Natural killer cell treated with Interleukin-12 subunit alpha and Interleukin-12 subunit beta and Interleukin-15 and Interleukin-18, amount 100 ng/mL, for 72 hours (primary cell): Measurements from ENCODE around the gene COG2. TPM values are rescaled to one million over a fixed set of nuclear protein-coding genes. Genes with fewer than 3 reads are reported as not detected.

Source experiments
- ATAC-seq, 2 donors: fragments of 150-1000 bp; cut with Tn5 transposase in 1 of 2; sonication (Bioruptor Pico), chemical (Tn5 transposase) in 1 of 2; 2 replicates each; pipeline ENCODE4 v1.10.0; 2021
- DNase-seq: peaks from one replicate; pipeline ENCODE4 v3.0.0; 2022; ENCODE audit warnings: low spot score
- H3K27ac Mint-ChIP-seq, 2 donors: 1 replicate in 1 of 2; 2 replicates in 1 of 2; pipeline ENCODE4 v1.8.0; 2022; ENCODE audit warnings: mixed read lengths in 2 of 2, mild to moderate bottlenecking in 1 of 2, moderate library complexity in 1 of 2
- H3K27me3 Mint-ChIP-seq, 2 donors: 1 replicate in 1 of 2; 2 replicates in 1 of 2; pipeline ENCODE4 v1.8.0; 2022; ENCODE audit warnings: mixed read lengths in 2 of 2
- H3K36me3 Mint-ChIP-seq: one replicate; pipeline ENCODE4 v1.8.0; 2022; ENCODE audit warnings: mixed read lengths
- H3K4me1 Mint-ChIP-seq, 2 donors: 1 replicate in 1 of 2; 2 replicates in 1 of 2; pipeline ENCODE4 v1.8.0; 2022; ENCODE audit warnings: low read depth in 2 of 2, mixed read lengths in 2 of 2, mild to moderate bottlenecking in 1 of 2
- H3K4me3 Mint-ChIP-seq: one replicate; pipeline ENCODE4 v1.8.0; 2022; ENCODE audit warnings: mixed read lengths
- H3K9me3 Mint-ChIP-seq: 2 replicates; pipeline ENCODE4 v1.8.0; 2022; ENCODE audit warnings: mixed read lengths
- total RNA-seq, 2 donors: library from RNA; stranded (reverse); gene quantifications; one replicate each; pipeline ENCODE4 v1.2.3, GENCODE V29; 2022

Gene COG2
- total RNA-seq, 2 donors from 2014 or later = 21.8 to 36.1 TPM

DNA sequence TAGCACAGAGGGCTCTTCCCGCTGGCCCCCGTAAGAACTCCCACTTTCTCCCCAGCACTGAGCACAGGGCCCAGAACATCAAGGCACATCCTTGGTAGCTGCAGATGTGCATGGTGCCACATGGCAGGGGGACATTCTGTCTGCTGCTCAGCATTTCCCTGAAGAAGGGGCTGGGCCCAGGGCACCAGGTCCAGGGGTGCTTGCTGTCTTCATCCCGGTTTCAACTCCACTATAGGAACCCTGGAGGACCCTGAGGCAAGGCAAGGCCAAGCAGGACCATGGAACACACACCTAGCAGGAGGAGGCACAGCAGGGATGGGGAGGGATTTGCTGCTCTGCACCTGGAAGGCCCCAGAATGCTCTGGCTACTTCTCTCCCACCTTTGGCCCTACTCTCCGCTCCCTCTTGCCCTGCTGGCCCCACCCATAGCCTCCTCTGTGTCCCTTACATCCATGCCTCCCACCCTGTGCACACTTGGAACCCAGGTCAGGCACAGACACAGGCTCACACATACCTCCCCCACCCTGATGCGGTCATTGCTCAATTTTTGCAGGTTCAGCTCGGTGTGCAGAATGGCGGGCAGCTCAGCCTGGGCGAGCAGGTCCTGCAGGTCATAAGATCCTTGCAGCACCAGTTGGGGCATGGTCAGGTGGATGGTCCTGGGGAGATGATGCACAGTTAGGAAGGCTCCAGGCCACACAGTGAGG, 61.6 kb downstream of the COG2 start:
- Mint-ChIP-seq H3K4me1 (peaks cover 0 to 11% of the 10 kb centered on the region in 2 donors), H3K27me3 (peaks cover 4 to 5% of the 10 kb centered on the region in 2 donors), H3K27ac (no peak overlapping the region), H3K9me3 (no peaks in the 10 kb centered on the region), H3K36me3 (no peaks in the 10 kb centered on the region), H3K4me3 (no peak overlapping the region)
- DNase-seq (peak; percentile 32), ATAC-seq (no peak)

DNA sequence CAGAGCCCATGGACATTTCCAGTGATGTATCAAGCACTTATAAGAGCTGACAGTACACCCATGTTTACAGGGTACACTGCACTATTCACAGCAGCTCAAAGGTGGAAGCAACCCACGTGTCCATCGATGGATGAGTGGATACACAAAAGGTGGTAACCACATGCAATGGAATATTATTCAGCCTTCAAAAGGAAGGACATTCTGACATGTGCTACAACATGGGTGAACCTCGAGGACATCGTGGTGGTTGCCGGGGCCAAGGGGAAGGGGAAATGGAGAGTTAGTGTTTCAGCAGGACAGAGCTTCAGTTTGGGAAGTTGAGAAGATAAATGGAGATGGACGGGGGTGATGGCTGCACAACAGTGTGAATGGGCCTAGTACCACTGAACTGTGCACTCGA, 62.5 kb downstream of the COG2 start:
- ATAC-seq = no peak
- H3K36me3 Mint-ChIP-seq = no peaks in the 10 kb centered on the region

DNA sequence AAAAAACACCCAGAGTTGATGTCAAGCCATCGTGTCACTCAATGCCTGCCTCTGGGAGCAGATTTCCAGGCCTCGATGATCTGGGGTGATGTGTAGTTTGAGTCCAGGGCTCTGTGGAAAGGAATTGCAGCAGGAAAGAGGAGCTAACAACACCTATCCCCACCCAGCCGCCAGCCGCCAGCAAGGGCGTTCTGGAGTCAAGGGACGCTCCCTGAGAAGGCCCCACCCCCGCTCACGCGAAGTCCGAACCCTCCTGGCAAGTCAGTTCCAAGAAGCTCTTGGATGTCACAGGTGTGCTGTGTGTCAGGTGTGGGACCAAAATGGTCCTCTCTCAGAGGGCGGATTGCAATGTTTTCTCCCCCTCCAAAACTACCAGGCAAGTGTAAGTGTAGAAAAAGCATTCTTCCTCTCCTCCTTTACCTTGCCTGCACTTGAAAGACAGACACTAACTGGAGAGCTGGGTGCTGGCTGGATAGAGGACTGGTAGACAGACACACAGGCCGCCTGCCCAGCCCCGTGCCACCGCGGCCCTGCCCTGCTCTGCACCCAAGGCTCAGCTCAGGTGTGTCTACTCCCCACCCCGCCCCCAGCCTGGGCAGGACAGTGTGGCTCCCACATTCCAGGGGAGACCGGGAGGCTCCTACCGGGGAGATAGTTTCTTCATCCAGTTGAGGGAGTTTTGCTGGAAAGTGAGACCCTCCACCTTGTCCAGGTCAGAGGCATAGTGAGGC, 63.2 kb downstream of the COG2 start:
- peaks cover 0 to 11% of the 10 kb centered on the region in 2 donors for H3K4me1 Mint-ChIP-seq
- no peak overlapping the region for H3K4me3 Mint-ChIP-seq
- peaks cover 0 to 5% of the 10 kb centered on the region in 2 donors for H3K27me3 Mint-ChIP-seq
- no peaks in the 10 kb centered on the region for H3K36me3 Mint-ChIP-seq
- peak; percentile 45 for DNase-seq
- no peaks in the 10 kb centered on the region for H3K9me3 Mint-ChIP-seq
- ATAC-seq = no peak
- H3K27ac Mint-ChIP-seq = no peak overlapping the region

More for the DNA sequence above, 62.5 kb downstream of the COG2 start:
- peaks cover 0 to 11% of the 10 kb centered on the region in 2 donors for H3K4me1 Mint-ChIP-seq
- H3K27me3 Mint-ChIP-seq = peaks cover 3 to 5% of the 10 kb centered on the region in 2 donors
- H3K9me3 Mint-ChIP-seq = no peaks in the 10 kb centered on the region
- no peak overlapping the region for H3K27ac Mint-ChIP-seq
- DNase-seq = peak; percentile 3
- H3K4me3 Mint-ChIP-seq = no peak overlapping the region

DNA sequence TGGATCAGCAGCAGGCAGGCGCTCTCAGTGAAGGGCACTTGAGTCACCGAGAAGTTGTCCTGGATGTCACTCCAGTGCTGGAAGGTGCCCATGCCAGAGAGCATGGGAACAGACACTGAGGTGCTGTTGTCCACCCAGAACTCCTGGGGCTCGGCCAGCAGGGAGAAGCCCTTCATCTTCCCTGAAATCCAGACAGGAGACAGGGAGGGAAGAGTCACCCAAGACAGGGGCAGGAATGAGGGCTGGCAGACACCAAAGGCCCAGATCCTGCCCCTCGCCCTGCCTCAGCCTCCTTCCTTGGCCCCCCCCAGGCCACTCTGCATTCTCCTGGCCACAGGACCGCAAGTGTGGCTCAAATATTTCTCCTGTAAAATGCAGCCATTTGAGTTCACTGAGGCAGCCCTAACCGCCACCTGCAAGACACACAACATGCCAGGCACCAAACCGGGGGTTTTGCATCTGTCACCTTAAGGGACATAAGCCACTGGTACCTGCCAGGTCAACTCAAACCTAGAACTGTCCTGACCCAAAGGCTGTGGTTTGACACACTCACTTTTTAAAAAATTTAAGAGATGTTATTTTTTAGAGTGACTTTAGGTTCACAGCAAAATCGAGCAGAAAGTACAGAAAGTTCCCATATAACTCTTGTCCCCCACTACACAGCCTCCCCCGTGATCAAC, 63.9 kb downstream of the COG2 start:
- H3K36me3 Mint-ChIP-seq = no peaks in the 10 kb centered on the region
- H3K27me3 Mint-ChIP-seq = peaks cover 0 to 2% of the 10 kb centered on the region in 2 donors
- no peaks in the 10 kb centered on the region for H3K9me3 Mint-ChIP-seq
- H3K27ac Mint-ChIP-seq = no peak overlapping the region
- no peak overlapping the region for H3K4me3 Mint-ChIP-seq
- ATAC-seq = no peak
- DNase-seq = peak; percentile 12
- peaks cover 0 to 11% of the 10 kb centered on the region in 2 donors for H3K4me1 Mint-ChIP-seq

DNA sequence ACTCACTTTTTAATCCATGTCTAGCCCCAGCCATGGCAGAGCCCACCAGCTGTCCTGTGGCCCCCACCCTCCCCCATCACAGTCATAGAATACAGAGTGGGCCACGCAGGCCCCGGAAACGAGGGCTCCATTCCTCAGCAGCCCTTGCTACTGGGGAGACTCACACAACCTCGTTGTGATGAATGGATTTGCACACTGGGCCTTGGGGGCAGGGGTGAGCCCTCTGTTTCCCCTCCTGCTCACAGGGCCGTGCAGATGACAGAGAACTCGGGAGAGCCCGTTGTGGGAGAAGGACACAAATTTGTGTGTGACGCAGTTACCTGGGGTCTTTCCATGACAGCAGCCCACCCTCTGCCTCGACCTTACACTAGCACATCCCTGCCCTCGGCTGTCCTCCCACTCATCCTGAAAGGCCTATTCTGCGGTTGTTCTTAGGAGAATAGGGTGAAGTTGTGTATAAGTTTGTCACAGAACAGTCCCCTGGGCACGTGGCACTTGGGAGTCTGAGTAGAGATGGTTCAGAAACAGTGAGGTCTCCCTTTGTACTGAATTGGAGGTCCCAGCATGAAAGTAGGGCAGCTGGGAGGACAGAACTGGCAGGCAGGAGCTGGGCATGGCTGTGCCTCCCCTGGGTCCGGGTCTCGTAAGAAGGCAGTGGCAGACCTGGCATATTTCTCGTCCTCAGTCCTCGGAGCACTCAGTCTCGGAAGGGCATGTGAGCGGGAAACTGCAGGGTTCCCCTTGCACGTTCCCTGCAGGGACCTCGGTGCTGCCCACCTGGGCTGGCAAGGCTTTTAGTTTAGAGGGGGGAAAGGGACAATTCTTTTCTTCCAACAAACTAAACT, 64.8 kb downstream of the COG2 start:
- Mint-ChIP-seq H3K4me1 (peaks cover 0 to 11% of the 10 kb centered on the region in 2 donors), H3K9me3 (no peaks in the 10 kb centered on the region), H3K4me3 (no peak overlapping the region), H3K36me3 (no peaks in the 10 kb centered on the region), H3K27ac (no peak overlapping the region), H3K27me3 (peaks cover 0 to 2% of the 10 kb centered on the region in 2 donors)
- DNase-seq = peak; percentile 52
- ATAC-seq = no peak

DNA sequence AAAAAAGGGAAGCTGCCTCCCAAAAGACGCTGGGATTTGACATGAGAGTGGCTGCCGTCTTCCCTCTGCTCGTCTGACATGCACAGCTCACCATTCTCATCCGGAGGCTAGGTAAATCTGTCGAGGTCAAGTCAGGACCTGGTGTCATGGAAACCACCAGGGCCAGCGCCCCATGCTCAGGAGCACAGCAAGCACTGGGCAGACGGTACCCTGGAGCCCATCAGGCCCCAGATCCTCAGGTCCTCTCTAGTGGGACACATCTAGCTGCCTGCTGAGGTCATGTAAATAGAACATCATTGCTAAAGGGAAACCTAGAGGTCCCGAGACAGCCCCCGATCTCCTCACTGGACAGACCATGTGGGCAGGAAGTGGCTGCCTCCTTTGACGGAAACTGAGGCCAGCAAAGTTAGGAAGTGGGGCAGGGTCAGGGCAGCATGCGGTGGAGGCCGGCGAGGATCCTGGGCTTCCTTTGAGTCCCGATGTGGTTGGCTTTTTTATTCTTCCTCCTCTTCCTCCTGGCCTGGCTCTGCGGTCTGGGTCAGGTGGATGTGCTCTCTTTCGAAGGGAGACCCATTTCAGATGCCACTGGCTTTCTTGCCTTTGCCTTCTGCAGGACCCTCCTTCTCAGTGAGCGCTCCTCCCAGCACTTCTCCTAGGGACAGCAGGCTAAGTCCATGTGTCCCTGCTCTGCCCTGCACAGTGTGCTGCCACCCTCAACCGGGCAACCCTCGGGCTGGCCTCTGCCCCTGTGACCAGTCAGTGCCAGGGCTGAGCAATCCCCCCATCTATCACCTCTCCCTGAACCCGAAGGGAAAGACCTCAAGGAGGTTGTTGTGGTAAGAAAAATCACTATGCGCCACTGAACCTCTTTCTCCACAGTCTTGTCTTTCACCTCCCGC, 65.7 kb downstream of the COG2 start:
- peaks cover 0 to 11% of the 10 kb centered on the region in 2 donors for H3K4me1 Mint-ChIP-seq
- H3K9me3 Mint-ChIP-seq = no peaks in the 10 kb centered on the region
- ATAC-seq (no peak), DNase-seq (no peak)
- H3K36me3 Mint-ChIP-seq = no peaks in the 10 kb centered on the region
- H3K27ac Mint-ChIP-seq = no peak overlapping the region
- H3K27me3 Mint-ChIP-seq = peaks cover 0 to 5% of the 10 kb centered on the region in 2 donors
- H3K4me3 Mint-ChIP-seq = no peak overlapping the region

DNA sequence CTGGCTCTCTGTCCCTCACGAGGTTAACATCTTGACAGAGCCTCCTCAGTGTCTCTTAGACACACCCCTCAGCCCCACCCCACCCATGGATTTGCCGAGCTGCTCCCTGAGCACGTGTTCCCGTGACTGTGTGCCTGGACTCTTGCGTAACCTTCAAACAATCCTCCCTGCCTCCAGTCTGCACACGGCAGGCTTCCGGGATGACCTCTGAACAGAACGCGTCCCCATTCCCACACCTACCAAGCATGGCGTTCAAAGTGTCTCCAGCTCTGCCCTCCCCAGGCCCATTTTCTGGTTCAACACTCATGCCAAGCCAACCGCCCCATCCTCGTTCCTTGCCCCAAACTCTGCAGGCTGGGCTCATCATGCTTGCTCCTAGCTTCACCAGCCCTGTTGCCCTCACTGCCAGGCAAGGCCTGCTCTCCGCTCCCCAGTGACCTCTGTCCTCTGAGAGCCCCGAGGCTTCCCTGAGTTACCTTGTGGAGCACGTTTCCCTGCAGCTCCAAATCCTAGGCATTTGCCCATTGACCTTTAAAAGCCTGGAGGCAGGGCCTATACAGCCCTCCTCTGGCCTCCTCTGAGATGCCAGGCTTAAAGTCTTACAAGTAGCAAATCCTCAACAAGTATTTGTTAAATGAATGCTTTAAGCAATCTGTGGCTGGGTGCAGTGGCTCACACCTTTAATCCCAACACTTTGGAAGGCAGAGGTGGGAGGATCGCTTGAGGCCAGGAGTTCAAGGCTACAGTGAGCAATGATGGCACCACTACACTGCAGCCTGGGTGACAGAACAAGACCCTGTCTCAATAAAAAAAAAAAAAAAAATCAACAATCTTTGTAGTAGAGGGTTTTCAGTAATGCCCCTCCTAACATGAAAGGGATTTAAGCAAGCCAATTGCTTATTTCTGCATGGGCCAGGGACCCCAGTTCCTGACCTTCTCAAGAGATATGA, 66.6 kb downstream of the COG2 start:
- Mint-ChIP-seq H3K27ac (no peak overlapping the region), H3K4me1 (peaks cover 0 to 11% of the 10 kb centered on the region in 2 donors), H3K36me3 (no peaks in the 10 kb centered on the region), H3K27me3 (peaks cover 0 to 6% of the 10 kb centered on the region in 2 donors), H3K4me3 (no peak overlapping the region), H3K9me3 (no peaks in the 10 kb centered on the region)
- DNase-seq = no peak
- no peak for ATAC-seq

DNA sequence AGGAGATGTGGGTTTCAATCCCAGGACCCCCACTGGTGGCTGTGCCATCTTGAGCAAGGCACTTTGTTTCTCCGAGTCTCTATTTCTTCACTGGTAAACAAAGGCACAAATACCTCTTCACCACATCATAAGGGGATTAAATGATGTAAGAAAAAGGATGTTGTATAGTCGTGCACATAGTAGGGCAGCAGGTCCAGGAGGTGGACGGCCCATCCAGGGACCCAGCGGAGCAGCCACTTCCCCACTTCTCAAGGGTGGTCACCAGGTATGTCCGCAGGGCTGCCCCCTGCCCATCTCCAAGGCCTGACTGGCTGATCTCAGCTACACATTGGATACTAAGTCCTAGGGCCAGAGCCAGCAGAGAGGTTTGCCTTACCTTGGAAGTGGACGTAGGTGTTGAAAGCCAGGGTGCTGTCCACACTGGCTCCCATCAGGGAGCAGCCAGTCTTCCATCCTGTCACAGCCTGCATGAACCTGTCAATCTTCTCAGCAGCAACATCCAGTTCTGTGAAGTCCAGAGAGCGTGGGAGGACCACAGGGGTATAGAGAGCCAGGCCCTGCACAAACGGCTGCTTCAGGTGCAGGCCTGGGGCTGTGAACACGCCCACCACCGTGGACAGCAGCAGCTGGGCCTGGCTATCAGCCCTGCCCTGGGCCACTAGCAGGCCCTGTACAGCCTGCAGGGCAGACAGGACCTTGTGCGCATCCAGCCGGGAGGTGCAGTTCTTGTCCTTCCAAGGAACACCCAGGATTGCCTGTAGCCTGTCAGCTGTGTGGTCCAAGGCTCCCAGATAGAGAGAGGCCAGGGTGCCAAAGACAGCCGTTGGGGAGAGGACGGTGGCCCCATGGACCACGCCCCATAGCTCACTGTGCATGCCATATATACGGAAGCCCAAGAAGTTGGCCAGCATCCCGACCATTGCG, 67.6 kb downstream of the COG2 start:
- no peak overlapping the region for H3K27ac Mint-ChIP-seq
- H3K36me3 Mint-ChIP-seq = no peaks in the 10 kb centered on the region

DNA sequence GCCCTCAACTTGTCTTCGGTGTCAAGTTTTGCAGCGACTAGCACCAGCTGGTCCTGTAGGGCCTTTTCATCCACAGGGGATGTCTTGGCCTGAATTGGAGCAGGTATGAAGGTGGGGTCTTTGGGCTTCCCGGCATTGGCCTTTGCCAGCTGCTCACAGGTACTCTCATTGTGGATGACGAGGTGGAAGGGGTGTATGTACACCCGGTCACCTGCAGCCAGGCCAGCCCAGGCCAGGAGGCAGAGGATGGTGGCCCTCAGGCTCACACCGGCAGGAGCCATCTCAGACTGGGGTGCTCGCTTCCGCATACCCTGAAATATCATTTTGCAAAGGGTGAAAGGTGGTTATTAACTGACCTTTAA, 68.2 kb downstream of the COG2 start:
- Mint-ChIP-seq H3K27ac (no peak overlapping the region), H3K9me3 (no peaks in the 10 kb centered on the region), H3K4me1 (peaks cover 0 to 11% of the 10 kb centered on the region in 2 donors), H3K36me3 (no peaks in the 10 kb centered on the region), H3K27me3 (peaks cover 0 to 8% of the 10 kb centered on the region in 2 donors), H3K4me3 (no peak overlapping the region)
- DNase-seq = no peak
- ATAC-seq = no peak

More for the DNA sequence above, 67.6 kb downstream of the COG2 start:
- peaks cover 0 to 8% of the 10 kb centered on the region in 2 donors for H3K27me3 Mint-ChIP-seq
- H3K4me3 Mint-ChIP-seq = no peak overlapping the region
- DNase-seq = no peak
- peaks cover 0 to 11% of the 10 kb centered on the region in 2 donors for H3K4me1 Mint-ChIP-seq
- H3K9me3 Mint-ChIP-seq = no peaks in the 10 kb centered on the region
- ATAC-seq = no peak

DNA sequence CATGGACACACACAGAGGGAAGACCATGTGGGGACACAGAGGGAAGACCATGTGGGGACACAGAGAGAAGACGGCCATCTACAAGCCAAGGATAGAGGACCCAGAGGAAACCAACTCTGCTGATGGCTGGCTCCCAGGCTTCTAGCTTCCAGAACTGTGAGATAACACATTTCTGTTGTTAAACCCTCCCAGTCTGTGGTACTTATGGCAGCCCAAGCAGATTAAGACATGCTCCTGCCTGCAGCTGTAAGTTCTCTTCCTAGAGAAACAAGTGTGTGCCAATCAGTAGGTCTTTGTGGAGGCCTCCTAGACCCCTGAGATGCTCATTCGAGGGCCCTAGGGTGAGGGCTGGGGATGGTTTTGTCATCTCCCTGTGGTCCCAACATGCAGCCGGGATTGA, 69.0 kb downstream of the COG2 start:
- DNase-seq (no peak), ATAC-seq (no peak)
- Mint-ChIP-seq H3K9me3 (no peaks in the 10 kb centered on the region), H3K4me1 (peaks cover 0 to 11% of the 10 kb centered on the region in 2 donors), H3K36me3 (no peaks in the 10 kb centered on the region), H3K4me3 (no peak overlapping the region), H3K27me3 (peaks cover 0 to 8% of the 10 kb centered on the region in 2 donors), H3K27ac (no peak overlapping the region)

DNA sequence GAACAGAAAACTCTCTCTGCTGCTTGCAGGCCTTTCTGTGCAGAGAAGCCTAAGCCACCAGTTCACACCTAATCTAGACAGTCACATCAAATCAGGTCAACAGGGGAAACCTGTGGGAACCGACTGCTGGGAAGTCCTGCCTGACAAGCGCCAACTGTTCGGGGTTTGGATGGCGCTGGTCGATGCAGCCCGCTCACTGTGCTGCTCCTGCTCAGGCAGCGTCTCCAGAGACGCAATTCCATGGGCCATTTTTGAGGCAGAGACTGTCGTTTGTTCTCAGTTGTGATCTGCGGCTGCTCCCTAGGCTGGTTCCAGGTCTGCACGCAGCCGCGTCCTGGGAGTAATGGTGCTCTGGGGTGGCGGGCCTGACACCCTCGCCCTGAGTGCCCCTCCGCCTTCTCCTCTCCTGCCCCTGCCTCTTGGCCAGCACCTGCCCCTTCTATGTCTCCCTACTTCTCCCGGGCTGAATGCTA, 70.2 kb downstream of the COG2 start:
- peaks cover 0 to 11% of the 10 kb centered on the region in 2 donors for H3K4me1 Mint-ChIP-seq
- H3K36me3 Mint-ChIP-seq = no peaks in the 10 kb centered on the region
- no peak overlapping the region for H3K27ac Mint-ChIP-seq
- peaks cover 0 to 8% of the 10 kb centered on the region in 2 donors for H3K27me3 Mint-ChIP-seq
- DNase-seq (no peak), ATAC-seq (no peak)
- H3K9me3 Mint-ChIP-seq = no peaks in the 10 kb centered on the region
- H3K4me3 Mint-ChIP-seq = no peak overlapping the region
